GM23338 (cell line): Measurements from ENCODE around the gene ANKFN1. TPM values are rescaled to one million over a fixed set of nuclear protein-coding genes. Genes with fewer than 3 reads are reported as not detected.

Source experiments
- ATAC-seq: fragments of 200-7000 bp; cut with Tn5 transposase; 3 replicates; pipeline ENCODE4 v1.9.1; 2020
- DNase-seq: peaks from one replicate; pipeline ENCODE4 v3.0.0-alpha.2; 2015; ENCODE audit warnings: low spot score
- H2AFZ ChIP-seq: fragments of 200-600 bp; sonication (generic); 2 replicates; pipeline ENCODE4 v1.8.0; 2016; ENCODE audit warnings: antibody characterized with exemption, mild to moderate bottlenecking, moderate library complexity
- H3F3A ChIP-seq: fragments of 200-600 bp; sonication (generic); replicated peaks from 2 replicates; pipeline ENCODE4 v1.8.0; 2017; ENCODE audit warnings: antibody characterized with exemption, mixed run types, low read depth
- H3K27ac ChIP-seq: fragments of 200-600 bp; sonication (generic); 2 replicates; pipeline ENCODE4 v1.6.1; 2016; ENCODE audit warnings: low read depth
- H3K27me3 ChIP-seq: fragments of 200-600 bp; sonication (generic); 2 replicates; pipeline ENCODE4 v1.8.0; 2016; ENCODE audit warnings: mild to moderate bottlenecking, mixed run types, moderate library complexity; ENCODE audit not compliant: insufficient read depth
- H3K36me3 ChIP-seq: fragments of 200-600 bp; sonication (generic); 2 replicates; pipeline ENCODE4 v1.8.0; 2016; ENCODE audit warnings: mild to moderate bottlenecking; ENCODE audit not compliant: insufficient read depth
- H3K4me1 ChIP-seq: fragments of 200-600 bp; sonication (generic); 2 replicates; pipeline ENCODE4 v1.8.0; 2016; ENCODE audit warnings: mild to moderate bottlenecking, moderate library complexity; ENCODE audit not compliant: insufficient read depth
- H3K4me2 ChIP-seq: fragments of 200-600 bp; sonication (generic); 2 replicates; pipeline ENCODE4 v1.7.1; 2017; ENCODE audit warnings: mixed run types
- H3K4me3 ChIP-seq: fragments of 200-600 bp; sonication (generic); 2 replicates; pipeline ENCODE4 v1.6.1; 2016; ENCODE audit warnings: mixed run types
- H3K79me2 ChIP-seq: fragments of 200-600 bp; sonication (generic); replicated peaks from 2 replicates; pipeline ENCODE4 v1.8.0; 2017; ENCODE audit warnings: mild to moderate bottlenecking; ENCODE audit not compliant: insufficient read depth
- H3K9me2 ChIP-seq: fragments of 200-600 bp; sonication (generic); 2 replicates; pipeline ENCODE4 v1.8.0; 2017; ENCODE audit not compliant: insufficient read depth
- H4K20me1 ChIP-seq: fragments of 200-600 bp; sonication (generic); replicated peaks from 2 replicates; pipeline ENCODE4 v1.8.0; 2017; ENCODE audit warnings: mild to moderate bottlenecking; ENCODE audit not compliant: insufficient read depth
- H3K27ac Mint-ChIP-seq: 2 replicates; pipeline ENCODE4 v1.8.0; 2020; ENCODE audit warnings: inconsistent platforms, mild to moderate bottlenecking, moderate library complexity, mixed read lengths
- H3K27me3 Mint-ChIP-seq: 3 replicates; pipeline ENCODE4 v1.8.0; 2022; ENCODE audit warnings: low read depth, mild to moderate bottlenecking, moderate library complexity, mixed read lengths, inconsistent platforms; ENCODE audit not compliant: insufficient read depth, poor library complexity
- H3K36me3 Mint-ChIP-seq: 3 replicates; pipeline ENCODE4 v1.8.0; 2021; ENCODE audit warnings: low read depth, mild to moderate bottlenecking, inconsistent platforms, moderate library complexity, mixed read lengths
- H3K4me1 Mint-ChIP-seq: 3 replicates; pipeline ENCODE4 v1.8.0; 2020; ENCODE audit warnings: mild to moderate bottlenecking, inconsistent platforms, mixed read lengths
- H3K4me3 Mint-ChIP-seq: 3 replicates; pipeline ENCODE4 v1.8.0; 2021; ENCODE audit warnings: moderate library complexity, mild to moderate bottlenecking, inconsistent platforms, mixed read lengths
- H3K9me3 Mint-ChIP-seq: 3 replicates; pipeline ENCODE4 v1.8.0; 2020; ENCODE audit warnings: moderate library complexity, mild to moderate bottlenecking, inconsistent platforms, mixed read lengths
- CREB1 ChIP-seq: fragments of 250-450 bp; sonication (Bioruptor Pico); IDR thresholded peaks from 2 replicates; pipeline ENCODE4 v1.5.0; 2020; ENCODE audit warnings: low read depth, mild to moderate bottlenecking, moderate library complexity
- ETS1 ChIP-seq: IDR thresholded peaks from 2 replicates; pipeline ENCODE4 v1.6.1; 2016; ENCODE audit warnings: antibody characterized with exemption
- EZH2 ChIP-seq: fragments of 200-600 bp; sonication (generic); IDR thresholded peaks from one replicate; pipeline ENCODE4 v1.8.0; 2017; ENCODE audit warnings: antibody characterized with exemption, mild to moderate bottlenecking, low read depth; ENCODE audit not compliant: unreplicated experiment
- NANOG ChIP-seq: IDR thresholded peaks from 2 replicates; pipeline ENCODE4 v1.6.1; 2016; ENCODE audit warnings: antibody characterized with exemption, borderline replicate concordance
- POLR2AphosphoS5 ChIP-seq: IDR thresholded peaks from 2 replicates; pipeline ENCODE4 v1.6.1; 2016; ENCODE audit warnings: antibody characterized with exemption, low read depth
- STAT1 ChIP-seq: IDR thresholded peaks from one replicate; pipeline ENCODE4 v1.6.1; 2016; ENCODE audit warnings: antibody characterized with exemption; ENCODE audit not compliant: unreplicated experiment
- ZNF114 ChIP-seq: fragments of 250-450 bp; sonication (Bioruptor Pico); IDR thresholded peaks from 2 replicates; pipeline ENCODE4 v1.5.0; 2020; ENCODE audit warnings: mild to moderate bottlenecking, moderate library complexity
- ZNF331 ChIP-seq: fragments of 250-450 bp; sonication (Bioruptor Pico); IDR thresholded peaks from 2 replicates; pipeline ENCODE4 v1.5.0; 2020; ENCODE audit warnings: low read depth, mild to moderate bottlenecking, moderate library complexity
- polyA plus RNA-seq: library from polyadenylated mRNA; unstranded; fragments of >200 nt; fragmentation: Nextera tagmentation; extraction: Ambion mirVana; gene quantifications from 2 replicates; pipeline ENCODE4 v1.2.1, GENCODE V29; 2016
- total RNA-seq: library from RNA; depleted of rRNA; stranded (reverse); fragments of >200 nt; shearing (Covaris generic); gene quantifications from 2 replicates; pipeline ENCODE4 v1.2.3, GENCODE V29; 2014
- TF ChIP-seq, protein P1 (sequence below): fragments of 250-450 bp; sonication (Bioruptor Pico); IDR thresholded peaks from 2 replicates; pipeline ENCODE4 v1.5.0; 2020; ENCODE audit warnings: mild to moderate bottlenecking, moderate library complexity

The ANKFN1 gene
- total and polyA plus RNA-seq, 2 experiments from 2014 or later, result not detected

GRCh38 chr17:56298846-56299245 is 145.6 kb downstream of the ANKFN1 start (continued):
- TF ChIP-seq, protein P1, sequence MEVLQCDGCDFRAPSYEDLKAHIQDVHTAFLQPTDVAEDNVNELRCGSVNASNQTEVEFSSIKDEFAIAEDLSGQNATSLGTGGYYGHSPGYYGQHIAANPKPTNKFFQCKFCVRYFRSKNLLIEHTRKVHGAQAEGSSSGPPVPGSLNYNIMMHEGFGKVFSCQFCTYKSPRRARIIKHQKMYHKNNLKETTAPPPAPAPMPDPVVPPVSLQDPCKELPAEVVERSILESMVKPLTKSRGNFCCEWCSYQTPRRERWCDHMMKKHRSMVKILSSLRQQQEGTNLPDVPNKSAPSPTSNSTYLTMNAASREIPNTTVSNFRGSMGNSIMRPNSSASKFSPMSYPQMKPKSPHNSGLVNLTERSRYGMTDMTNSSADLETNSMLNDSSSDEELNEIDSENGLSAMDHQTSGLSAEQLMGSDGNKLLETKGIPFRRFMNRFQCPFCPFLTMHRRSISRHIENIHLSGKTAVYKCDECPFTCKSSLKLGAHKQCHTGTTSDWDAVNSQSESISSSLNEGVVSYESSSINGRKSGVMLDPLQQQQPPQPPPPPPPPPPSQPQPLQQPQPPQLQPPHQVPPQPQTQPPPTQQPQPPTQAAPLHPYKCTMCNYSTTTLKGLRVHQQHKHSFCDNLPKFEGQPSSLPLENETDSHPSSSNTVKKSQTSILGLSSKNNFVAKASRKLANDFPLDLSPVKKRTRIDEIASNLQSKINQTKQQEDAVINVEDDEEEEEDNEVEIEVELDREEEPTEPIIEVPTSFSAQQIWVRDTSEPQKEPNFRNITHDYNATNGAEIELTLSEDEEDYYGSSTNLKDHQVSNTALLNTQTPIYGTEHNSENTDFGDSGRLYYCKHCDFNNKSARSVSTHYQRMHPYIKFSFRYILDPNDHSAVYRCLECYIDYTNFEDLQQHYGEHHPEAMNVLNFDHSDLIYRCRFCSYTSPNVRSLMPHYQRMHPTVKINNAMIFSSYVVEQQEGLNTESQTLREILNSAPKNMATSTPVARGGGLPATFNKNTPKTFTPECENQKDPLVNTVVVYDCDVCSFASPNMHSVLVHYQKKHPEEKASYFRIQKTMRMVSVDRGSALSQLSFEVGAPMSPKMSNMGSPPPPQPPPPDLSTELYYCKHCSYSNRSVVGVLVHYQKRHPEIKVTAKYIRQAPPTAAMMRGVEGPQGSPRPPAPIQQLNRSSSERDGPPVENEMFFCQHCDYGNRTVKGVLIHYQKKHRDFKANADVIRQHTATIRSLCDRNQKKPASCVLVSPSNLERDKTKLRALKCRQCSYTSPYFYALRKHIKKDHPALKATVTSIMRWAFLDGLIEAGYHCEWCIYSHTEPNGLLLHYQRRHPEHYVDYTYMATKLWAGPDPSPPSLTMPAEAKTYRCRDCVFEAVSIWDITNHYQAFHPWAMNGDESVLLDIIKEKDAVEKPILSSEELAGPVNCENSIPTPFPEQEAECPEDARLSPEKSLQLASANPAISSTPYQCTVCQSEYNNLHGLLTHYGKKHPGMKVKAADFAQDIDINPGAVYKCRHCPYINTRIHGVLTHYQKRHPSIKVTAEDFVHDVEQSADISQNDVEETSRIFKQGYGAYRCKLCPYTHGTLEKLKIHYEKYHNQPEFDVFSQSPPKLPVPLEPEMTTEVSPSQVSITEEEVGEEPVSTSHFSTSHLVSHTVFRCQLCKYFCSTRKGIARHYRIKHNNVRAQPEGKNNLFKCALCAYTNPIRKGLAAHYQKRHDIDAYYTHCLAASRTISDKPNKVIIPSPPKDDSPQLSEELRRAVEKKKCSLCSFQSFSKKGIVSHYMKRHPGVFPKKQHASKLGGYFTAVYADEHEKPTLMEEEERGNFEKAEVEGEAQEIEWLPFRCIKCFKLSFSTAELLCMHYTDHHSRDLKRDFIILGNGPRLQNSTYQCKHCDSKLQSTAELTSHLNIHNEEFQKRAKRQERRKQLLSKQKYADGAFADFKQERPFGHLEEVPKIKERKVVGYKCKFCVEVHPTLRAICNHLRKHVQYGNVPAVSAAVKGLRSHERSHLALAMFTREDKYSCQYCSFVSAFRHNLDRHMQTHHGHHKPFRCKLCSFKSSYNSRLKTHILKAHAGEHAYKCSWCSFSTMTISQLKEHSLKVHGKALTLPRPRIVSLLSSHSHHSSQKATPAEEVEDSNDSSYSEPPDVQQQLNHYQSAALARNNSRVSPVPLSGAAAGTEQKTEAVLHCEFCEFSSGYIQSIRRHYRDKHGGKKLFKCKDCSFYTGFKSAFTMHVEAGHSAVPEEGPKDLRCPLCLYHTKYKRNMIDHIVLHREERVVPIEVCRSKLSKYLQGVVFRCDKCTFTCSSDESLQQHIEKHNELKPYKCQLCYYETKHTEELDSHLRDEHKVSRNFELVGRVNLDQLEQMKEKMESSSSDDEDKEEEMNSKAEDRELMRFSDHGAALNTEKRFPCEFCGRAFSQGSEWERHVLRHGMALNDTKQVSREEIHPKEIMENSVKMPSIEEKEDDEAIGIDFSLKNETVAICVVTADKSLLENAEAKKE (CRISPR knock-in tag), result no peak
- TF ChIP-seq ZNF114 (CRISPR knock-in tag) (no peak), ZNF331 (CRISPR knock-in tag) (no peak)

GRCh38 chr17:56300144-56300543 is 146.9 kb downstream of the ANKFN1 start:
- no peaks in the 10 kb centered on the region for H3K4me1 Mint-ChIP-seq
- Histone ChIP-seq H3K4me2 (no peak overlapping the region), H2AFZ (no peak overlapping the region), H3K27ac (no peak overlapping the region), H3K4me3 (no peak overlapping the region), H3K4me1 (no peaks in the 10 kb centered on the region), H3K27me3 (no peaks in the 10 kb centered on the region), H3K79me2 (no peaks in the 10 kb centered on the region), H3F3A (no peaks in the 10 kb centered on the region), H4K20me1 (no peaks in the 10 kb centered on the region), H3K9me2 (peaks cover 2% of the 10 kb centered on the region; the same call in 1 of the 2 replicates), H3K36me3 (no peaks in the 10 kb centered on the region)
- H3K36me3 Mint-ChIP-seq, result no peaks in the 10 kb centered on the region
- DNase-seq, result no peak
- H3K4me3 Mint-ChIP-seq, result no peak overlapping the region
- no peak for ATAC-seq
- peaks cover 5% of the 10 kb centered on the region for H3K27me3 Mint-ChIP-seq
- H3K9me3 Mint-ChIP-seq, result no peaks in the 10 kb centered on the region
- H3K27ac Mint-ChIP-seq, result no peak overlapping the region
- TF ChIP-seq STAT1 (no peak), ZNF114 (CRISPR knock-in tag) (no peak), EZH2 (no peak), NANOG (no peak), ETS1 (no peak), POLR2AphosphoS5 (no peak), ZNF331 (CRISPR knock-in tag) (no peak), CREB1 (CRISPR knock-in tag) (no peak)
- TF ChIP-seq, protein P1 (CRISPR knock-in tag), result no peak
